Frontal cortex (tissue), 1 donor: ENCODE measurements around the gene GLIPR1L1. TPM values are rescaled to one million over a fixed set of nuclear protein-coding genes. Genes with fewer than 3 reads are reported as not detected.

Source experiments
- total RNA-seq: library from RNA; depleted of rRNA; stranded (reverse); fragments of >200 nt; gene quantifications from one replicate; pipeline ENCODE4 v1.2.3, GENCODE V29; 2014

GLIPR1L1 gene
- total RNA-seq, 1 donor from 2014 or later: under 0.01 TPM

Other genes with a start within 250 kb of the GLIPR1L1 start
- gene KCNC2, start 124.8 kb upstream of the GLIPR1L1 start, total RNA-seq: 22.4 TPM
- gene CAPS2, start 4.3 kb upstream of the GLIPR1L1 start, total RNA-seq: 9.8 TPM
- 0.41 TPM for gene GLIPR1L2, start 56.4 kb downstream of the GLIPR1L1 start, total RNA-seq
- 2.9 TPM for gene GLIPR1, start 146.1 kb downstream of the GLIPR1L1 start, total RNA-seq
- 23.2 TPM for gene KRR1, start 176.9 kb downstream of the GLIPR1L1 start, total RNA-seq